Fibroblast of skin of left quadriceps (primary cell): ENCODE results near the gene BHMT2.

ENCODE experiments used
- DNase-seq, 2 experiments: peaks; one replicate each; pipeline ENCODE4 v3.0.0-alpha.2; 2013; ENCODE audit warnings: low read depth in 2 of 2

The BHMT2 gene, protein sequence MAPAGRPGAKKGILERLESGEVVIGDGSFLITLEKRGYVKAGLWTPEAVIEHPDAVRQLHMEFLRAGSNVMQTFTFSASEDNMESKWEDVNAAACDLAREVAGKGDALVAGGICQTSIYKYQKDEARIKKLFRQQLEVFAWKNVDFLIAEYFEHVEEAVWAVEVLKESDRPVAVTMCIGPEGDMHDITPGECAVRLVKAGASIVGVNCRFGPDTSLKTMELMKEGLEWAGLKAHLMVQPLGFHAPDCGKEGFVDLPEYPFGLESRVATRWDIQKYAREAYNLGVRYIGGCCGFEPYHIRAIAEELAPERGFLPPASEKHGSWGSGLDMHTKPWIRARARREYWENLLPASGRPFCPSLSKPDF

DNA sequence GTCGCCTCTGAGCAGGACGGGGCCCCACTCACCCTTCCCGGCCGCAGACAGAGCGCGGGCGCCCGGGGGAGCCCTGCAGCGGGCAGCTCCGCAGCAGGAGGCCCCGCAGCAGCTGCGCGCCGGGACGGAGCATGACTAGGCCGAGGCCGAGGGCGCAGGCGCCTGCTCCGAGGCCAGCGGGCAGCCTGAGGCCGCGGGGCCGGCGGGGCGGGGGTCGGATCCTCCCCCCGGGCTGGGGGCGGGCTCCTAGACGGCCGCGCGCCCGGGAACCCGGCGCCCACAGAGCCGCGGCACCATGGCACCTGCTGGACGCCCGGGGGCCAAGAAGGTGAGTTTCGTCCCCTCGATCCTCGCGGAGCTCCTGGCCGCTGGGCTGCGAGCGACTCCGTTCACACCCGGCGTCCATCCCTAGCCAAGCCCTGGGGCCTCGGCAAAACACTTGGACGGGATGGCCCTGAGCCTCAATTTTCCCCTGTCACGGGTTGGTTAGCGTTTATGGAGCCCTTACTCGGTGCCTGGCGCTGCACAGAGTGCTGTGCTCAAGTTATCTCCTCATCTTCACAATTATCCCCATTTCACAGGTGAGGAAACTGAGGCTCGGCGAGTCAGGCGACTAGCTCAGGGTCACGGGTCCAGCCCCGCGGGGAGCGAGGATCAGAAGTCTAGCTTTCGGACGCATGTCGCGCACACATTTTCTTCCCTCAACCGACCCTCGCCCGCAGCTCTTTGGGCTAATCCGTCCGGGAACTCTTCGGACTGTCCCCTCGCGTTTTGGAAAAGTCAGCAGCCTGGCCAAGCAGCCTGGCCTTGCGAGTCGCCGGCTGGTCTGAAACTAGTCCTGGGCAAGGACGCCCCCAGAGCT is at the start of gene BHMT2, which contains the start of gene DMGDH:
BHMT2 (plus strand) TSS at position 280 of the 862 bp plus-strand sequence; CDS start at position 296, 16 bp downstream.
DMGDH (minus strand) TSS at position 187 of the 862 bp plus-strand sequence; CDS start at position 133, 54 bp downstream.
- DNase-seq, result no peak

DNA sequence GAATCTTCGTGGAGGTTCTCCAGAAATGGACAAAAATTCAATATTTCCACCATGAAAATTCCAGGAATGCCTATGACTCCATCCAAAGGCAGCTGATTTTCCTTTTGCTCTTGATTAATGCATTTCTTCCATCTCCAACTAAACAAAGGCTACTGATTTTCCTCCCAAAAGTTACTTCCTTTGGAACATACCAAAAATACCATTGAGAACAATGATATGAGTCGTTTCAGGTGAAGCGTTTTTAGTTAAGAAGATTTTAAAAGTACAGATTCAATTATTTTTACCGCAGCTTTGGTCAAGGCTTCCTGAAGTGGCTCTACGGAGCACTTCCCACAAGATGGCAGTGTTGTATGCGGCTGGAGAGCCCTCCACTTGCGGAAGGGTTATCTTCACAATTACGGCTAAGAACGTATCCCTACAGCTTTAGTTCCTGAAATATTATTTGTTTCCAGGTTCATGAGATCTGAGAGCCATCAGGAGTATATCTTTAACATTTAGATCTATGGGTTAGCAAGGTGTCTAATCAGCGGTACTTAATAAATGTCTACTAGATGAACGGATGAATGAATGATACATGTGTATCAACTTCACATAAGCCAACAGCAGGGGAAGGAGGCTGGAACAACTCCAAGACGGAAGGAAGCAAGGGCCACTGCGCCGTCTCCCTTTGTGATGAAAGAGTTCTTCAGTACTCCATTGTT is 48.6 kb upstream of the BHMT2 start:
- DNase-seq, result peak; percentile 68 to 72

DNA sequence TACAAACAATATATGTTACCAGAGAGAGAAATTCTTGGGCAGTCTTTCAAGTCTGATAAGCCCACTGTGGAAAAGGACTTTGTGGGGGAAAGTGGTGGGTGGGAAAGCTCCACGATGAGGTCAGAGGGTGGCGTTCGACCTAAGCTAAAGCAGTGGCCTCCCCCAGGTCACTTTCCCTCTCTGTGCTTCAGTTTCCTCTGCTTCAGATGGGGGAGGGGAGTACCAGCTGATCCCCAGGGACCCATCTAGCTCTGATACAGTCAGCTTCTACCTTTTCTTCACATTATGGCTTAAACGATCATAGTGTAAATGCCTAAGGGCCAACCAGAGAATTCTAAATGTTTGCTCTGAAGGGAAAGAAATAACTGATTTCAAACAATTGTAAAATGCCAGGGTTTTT is 47.8 kb upstream of the BHMT2 start:
- DNase-seq, result no peak

DNA sequence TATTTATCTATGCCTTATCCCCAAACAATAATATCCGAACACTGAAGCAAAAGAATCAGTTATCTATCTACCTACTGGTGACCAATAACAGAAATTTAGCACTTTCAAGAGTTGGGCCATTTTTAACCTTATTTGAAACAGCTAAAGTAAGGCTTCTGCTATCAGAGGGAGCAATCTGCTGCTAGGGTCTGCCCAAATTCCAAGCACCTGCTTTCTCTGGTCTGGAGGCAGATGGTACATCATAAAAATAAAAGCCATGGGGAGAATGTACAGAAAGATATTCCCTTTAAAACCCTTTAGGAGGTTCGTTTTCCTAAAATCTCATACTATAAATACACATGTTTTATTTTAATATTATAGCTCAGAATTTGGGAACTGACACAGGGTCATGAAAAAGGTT is 46.8 kb upstream of the BHMT2 start:
- no peak for DNase-seq

DNA sequence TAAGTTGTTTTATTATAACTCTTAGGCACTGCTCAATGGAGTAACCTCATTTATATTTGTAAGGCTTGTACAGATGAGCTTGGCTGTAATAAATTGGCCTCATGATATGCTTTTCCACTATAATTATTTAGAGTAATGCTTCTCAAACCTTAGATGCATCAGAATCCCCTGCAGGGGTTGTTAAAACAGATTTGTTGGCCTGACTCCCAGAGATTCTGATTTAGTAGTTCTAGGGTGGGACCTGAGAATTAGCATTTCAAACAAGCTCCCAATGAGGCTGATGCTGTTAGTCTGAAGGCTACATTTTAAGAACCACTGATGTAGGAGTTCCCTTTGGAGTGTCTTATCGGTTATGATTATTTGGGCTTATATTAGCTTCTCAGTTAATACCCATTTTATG is 46.2 kb upstream of the BHMT2 start:
- DNase-seq, result no peak

DNA sequence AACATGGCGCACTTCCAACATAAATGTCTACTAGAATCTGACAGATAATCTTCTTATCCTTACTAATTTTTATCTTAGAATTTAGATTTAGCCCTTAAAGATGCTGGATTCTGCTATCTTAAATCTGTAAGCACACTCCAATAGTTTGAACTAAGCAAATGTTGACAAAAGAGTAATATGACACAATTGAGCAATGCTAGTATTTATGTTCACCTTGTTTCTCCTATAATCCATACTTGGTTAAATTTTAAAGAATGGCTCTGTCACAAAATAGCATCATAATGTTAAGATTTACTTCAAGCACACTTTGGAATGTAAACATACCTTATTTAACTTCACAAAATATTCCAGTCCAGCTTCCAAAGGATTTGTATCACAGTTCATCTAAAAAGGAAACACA is 45.6 kb upstream of the BHMT2 start:
- no peak for DNase-seq

DNA sequence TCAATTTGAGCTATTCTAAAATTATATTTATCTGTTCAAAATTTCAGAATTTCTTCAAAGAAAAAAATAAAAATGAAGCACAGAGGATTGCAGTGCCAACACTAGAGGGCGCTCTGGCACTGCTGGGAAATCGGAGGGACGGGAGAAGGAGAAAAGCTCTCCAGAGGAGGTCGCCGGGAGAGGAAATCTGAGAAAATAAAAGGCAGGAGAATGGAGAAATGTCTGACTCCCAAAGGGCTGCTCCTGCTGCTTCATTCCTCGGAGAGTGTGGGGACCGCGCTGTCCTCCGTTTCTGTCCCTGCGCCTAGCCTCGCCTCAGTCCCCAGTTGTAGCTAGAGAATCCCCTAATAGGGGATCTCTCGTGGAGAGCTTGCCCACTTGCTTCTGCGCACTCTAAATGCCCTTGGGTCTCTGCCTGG is 44.5 kb upstream of the BHMT2 start:
- DNase-seq, result peak; percentile 34

DNA sequence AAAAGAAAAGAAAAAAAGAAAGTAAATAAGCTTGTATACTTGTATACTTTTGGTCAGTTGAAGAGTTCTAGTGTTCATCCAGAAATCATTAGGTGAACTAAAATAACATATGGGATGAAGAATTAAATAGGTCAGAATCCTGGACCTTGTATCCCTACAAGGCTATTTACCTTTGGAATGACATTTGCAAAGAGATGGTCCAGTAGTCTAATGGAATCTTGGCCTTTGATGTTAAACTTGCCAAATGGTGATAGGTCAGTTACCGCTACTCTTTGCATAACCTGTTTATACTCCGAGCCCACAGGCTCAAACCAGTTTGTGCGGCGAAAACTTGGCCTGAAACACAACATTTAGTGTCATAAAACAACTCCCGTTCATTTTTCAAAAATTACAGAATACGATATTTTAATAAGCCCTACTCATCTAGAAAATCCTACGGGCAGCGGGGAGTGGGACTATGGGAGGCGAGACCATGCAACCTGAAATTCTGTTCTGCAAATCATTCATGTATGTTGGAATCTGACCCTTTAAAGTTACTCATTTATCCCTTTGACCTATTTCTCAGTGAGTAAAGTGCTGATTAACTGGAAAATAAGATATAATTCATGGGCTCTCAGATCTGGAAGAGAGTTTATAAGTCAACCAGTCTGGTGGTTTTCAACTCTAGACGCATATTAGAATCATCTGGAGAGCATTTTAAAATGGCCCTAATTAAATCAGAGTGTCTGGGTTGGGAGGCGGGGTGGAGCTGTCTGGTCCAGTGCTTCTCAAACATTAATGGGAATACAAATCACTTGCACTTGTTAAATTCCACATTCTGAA is 38.7 kb upstream of the BHMT2 start:
- no peak for DNase-seq

DNA sequence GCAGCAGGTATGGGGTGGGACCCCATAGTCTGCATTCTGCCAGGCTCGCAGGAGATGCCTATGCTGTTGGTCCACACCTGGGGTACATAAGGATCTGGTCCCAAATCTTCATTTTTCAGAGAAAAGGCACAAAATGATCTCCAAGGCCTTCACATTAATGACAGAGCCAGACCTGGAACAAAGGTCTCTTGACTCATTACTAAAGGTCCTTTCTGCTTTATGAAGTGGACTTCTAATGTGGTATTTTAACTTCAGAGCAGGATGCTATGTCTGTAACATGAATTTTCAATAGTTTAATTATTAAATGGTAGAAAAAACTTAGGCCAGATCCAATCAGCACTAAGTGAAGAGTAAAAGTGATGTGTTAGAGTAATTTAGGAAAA is 38.1 kb upstream of the BHMT2 start:
- DNase-seq, result no peak

DNA sequence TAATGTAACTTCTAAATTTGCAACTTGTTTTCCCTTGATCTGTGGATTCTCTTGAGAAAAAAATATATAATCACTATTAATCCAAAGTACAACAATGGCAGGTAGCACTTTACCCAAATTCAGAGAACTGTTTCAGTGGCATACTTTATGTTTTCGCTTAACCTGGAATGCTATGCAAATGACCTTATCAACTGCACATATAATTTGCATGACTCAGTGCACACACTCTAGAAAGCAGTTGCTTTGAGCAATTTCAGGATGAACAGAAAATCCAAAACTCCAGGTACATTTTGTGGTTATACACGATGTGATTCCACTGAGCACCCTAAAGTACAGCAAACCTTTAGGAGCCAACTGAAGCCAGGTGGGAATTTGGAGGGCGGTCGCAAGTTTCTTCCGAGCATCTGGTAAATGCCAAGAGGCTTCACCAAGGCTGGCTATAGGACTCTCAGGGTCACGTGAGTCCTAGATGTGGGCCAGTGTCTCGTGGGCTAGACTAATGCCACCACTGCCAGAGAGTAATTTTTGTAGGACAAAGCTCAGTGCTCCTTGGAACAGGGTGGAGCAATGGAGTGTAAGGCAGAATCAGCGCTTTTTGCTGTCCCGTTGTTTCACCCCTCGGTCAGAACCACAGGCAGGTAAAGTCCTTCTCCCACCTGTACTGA is 37.4 kb upstream of the BHMT2 start:
- no peak for DNase-seq

DNA sequence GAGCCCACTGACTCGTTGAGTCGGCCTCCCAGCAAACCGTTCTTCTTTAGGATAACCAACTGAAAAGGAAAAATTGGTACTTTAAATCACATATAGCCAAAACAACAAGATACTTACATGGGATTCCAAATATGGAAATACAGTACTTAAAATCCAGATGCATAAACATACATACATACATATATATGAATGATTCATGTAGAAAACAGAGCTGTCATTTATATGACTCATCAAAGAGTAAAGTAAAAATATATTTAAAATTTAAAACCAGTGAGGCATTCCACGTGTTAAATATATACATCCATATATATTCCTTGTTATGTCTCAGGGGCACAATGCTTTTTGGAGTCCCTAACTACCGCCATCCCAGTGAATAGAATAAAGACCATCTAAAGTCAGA is 36.8 kb upstream of the BHMT2 start:
- no peak for DNase-seq

DNA sequence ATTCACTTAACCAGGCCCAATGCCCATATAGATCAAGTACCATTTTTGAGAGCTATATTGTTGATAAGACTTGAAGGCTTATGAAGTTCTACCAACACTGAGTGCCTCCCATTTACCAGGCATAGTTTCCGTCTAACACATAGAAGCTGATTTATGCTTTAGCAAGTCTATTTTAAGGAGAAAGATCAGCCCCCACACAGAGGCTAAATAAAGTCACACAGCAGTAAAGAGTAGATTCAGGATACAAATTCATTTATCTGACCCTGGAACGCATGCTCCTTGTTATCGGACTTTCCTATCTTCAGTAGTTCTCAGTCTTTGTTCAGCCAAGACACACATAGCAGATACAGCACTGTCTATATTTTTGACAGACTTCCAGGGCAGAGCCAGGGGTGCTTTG is 34.3 kb upstream of the BHMT2 start:
- DNase-seq, result no peak

DNA sequence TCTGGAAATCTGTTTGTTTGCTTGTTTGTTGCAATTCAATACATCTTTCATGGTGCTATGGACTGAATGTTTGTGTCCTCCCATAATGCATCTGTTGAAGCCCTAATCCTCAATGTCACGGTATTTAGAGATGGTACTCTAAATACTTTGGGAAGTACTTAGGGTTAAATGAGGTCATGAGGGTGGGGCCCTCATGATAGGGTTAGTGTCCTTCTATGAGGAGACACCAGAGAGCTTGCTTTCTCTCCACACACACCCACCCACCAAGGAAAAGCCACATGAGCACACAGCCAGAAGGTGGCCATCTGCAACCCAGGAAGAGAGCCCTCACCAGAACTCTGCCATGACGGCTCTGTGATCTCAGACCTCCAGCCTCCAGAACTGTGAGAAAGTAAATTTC is 32.8 kb upstream of the BHMT2 start:
- DNase-seq, result no peak

DNA sequence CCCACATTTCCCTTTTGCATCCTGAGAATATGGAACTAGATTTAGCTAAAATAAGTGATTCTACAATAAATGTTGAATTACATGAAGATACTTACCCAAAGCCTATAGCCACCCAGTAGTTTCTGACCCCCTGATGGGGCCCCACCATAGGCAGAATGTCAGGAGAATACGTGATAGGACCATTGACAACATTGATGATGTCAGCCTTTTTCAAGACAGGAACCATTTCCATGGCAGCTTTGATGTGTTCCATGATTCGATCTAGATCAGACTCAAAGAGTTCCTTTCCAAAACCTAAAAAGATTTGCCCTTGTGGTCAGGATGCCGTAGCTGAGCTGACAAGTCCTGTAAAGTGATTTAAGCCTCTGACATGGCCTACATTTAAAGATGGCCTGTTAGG is 27.4 kb upstream of the BHMT2 start:
- no peak for DNase-seq

DNA sequence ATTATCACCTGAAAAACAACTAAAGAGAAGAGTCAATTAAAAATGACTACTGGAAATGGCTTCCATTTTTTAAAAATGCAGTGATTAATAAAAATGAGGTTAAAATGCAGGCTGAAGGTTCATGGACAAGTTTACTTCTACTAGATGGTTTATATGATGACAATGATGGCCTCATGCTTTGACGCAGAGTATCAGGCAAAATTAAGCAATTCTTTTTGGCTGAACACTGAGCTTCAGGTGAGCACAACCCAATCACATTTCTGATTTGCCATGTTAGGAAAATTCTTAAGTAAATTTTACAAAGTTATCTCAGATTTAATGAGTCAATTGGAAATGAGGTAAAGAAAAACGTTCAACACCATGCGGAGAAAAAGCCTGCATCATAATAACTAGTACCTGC is 22.4 kb upstream of the BHMT2 start:
- no peak for DNase-seq

DNA sequence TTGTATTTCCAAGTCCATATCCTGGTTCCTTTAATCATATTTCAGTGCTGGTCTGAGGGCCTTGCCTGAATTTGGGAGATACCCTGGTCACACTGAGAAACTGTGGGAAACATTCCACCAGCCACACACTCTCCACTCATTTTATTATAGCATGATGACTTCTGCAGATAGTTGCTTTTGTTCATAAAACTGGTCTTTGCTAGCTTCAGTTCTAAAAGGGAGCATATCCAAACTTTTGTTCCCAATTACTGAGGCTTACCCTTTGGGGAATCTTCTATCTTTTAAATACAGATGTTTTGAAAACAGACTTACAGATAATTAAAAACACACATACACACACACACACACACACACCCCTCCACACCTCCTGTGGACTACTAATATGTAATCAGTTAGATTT is 21.1 kb upstream of the BHMT2 start:
- no peak for DNase-seq

DNA sequence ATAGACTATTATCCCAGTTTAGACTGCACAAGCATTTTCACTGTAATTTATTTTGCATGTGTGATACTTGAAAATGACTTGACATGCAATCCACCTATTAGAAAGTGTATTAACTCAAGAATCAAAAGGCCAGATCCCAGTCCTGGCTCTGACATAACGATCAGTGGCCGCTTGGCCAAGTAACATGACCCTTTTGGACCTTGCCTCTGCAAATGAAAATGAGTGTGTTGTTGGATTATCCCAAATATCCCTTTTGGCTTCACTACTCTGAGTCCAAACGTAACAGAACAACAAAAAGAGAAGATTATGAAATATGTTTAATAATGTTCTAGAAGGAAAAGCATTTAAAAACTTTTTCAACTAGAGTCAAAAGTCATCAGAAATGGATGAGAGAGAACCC is 19.1 kb upstream of the BHMT2 start:
- DNase-seq, result no peak

DNA sequence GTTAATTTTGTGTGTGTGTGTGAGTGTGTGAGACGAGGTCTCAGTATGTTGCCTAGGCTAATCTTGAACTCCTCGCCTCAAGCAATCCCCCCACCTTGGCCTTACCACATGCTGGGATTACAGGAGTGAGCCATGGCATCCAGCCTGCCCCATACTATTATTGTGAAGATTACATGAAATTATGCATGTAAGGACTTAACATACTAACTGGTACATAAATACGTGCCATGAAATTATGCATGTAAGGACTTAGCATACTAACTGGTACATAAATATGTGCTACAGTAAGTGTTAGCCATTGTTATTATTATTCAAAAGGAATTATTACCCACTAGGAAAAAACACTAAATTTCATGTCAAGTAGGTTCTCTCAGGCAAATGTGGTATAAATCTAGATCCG is 16.2 kb upstream of the BHMT2 start:
- no peak for DNase-seq

DNA sequence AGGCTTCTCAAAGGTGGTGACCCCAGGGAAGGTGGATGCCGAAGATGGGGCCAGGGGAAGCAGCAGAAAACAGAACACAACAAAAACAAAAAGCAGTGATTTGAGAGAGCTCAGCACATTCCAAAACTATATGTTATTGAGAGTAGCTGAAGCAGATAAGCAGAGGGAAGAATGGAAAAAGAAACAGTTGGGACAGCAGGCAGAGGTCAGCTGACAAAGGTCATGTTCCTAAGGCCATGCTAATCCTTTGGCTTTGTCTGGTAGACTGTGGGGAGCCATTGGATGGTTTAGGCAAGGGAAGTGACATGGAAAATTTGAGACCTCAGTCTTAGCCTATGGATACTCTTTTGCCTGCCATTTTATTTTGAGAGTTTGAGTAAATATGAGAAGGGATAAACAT is 14.6 kb upstream of the BHMT2 start:
- DNase-seq, result no peak

DNA sequence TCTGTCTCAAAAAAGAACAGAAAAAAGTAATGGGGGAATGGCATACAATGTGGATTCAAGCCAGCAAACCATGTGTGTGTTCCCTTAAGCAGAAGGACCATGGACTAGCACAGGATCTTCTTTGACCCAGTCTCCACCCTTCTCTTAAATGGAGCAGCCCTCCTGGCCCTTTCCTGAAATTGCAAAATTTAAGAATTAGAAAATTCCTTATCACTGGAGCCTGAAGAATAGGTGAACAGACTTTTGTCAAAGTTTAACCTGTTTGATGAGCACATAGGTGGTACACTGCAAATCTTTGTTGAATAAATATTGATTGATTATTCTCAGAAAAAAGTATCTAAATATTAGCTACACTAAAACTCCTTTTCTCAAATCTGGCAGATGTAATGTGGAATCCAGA is 12.7 kb upstream of the BHMT2 start:
- DNase-seq, result no peak

DNA sequence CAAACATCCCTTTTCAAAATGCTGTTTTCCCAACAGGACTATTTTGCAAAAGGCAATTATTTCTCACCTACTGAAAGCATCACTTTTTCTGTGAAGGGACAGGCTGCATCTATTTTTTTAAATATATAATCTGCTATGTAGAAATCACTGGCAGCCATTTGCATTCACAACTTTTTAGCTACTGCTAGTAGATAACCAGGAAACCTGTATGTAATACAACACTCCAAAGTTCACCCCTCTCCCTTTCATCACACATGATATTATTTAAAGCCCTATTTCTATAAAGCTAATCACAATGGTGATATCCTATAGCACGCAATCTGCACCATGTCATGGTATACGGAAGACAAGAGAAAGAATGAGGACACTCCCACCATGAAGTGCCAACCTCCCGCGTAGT is 9.9 kb upstream of the BHMT2 start:
- no peak for DNase-seq
